ENCODE data around the gene MOB2. TPM values are rescaled to one million over a fixed set of nuclear protein-coding genes. Genes with fewer than 3 reads are reported as not detected.

The MOB2 gene
- total RNA-seq, 2 experiments from 2014 or later = 22.4 to 27.5 TPM

GRCh38 chr11:1470681-1471611 lies 15.6 kb downstream of the MOB2 start:
- ChIA-PET CTCF (ENCODE audit: unreplicated experiment) (no interaction called here), POLR2A (no interaction called here)

GRCh38 chr11:1469911-1470680 lies 16.5 kb downstream of the MOB2 start:
- no peak for TF ChIP-seq CTCF (conservative IDR thresholded peaks at IDR 0.05; ENCODE audit: low read length)
- no peak for TF ChIP-seq EZH2phosphoT487 (IDR thresholded peaks at IDR 0.05; ENCODE audit: borderline replicate concordance, low read depth, low read length)
- no TSS peak for BruUV-seq (replicated peaks)
- no peaks in the 10 kb centered on the region for H3K36me3 ChIP-seq (ENCODE audit: insufficient read depth, low read length)
- no peak for DNase-seq (ENCODE audit: low spot score)
- intact Hi-C loops (cut with micrococcal nuclease; ENCODE audit: unreplicated experiment) = no loop called here
- H3K4me2 ChIP-seq (ENCODE audit: low read length) = no peak overlapping the region
- H3K9me2 ChIP-seq (ENCODE audit: insufficient read depth, low read length) = no peaks in the 10 kb centered on the region
- no peak overlapping the region for H2AFZ ChIP-seq (ENCODE audit: low read length)
- H4K20me1 ChIP-seq (ENCODE audit: insufficient read depth, low read length) = no peaks in the 10 kb centered on the region
- ChIA-PET POLR2A (no interaction called here), CTCF (ENCODE audit: unreplicated experiment) (no interaction called here)
- H3K9me3 ChIP-seq (ENCODE audit: low read length) = no peaks in the 10 kb centered on the region
- no peak overlapping the region for H3K4me3 ChIP-seq (ENCODE audit: low read depth, low read length, poor library complexity, severe bottlenecking)
- no peaks in the 10 kb centered on the region for H3K79me2 ChIP-seq (ENCODE audit: insufficient read depth, low read depth, low read length)
- H3K4me1 ChIP-seq (ENCODE audit: insufficient read depth, low read length, poor library complexity, severe bottlenecking) = no peaks in the 10 kb centered on the region
- H3K27ac ChIP-seq (ENCODE audit: low read depth, low read length, poor library complexity, severe bottlenecking) = no peak overlapping the region

More at GRCh38 chr11:1470681-1471611, 15.6 kb downstream of the MOB2 start:
- Histone ChIP-seq H3K4me2 (ENCODE audit: low read length) (no peak overlapping the region), H3K79me2 (ENCODE audit: insufficient read depth, low read depth, low read length) (no peaks in the 10 kb centered on the region), H3K4me3 (ENCODE audit: low read depth, low read length, poor library complexity, severe bottlenecking) (no peak overlapping the region), H3K4me1 (ENCODE audit: insufficient read depth, low read length, poor library complexity, severe bottlenecking) (no peaks in the 10 kb centered on the region), H3K36me3 (ENCODE audit: insufficient read depth, low read length) (no peaks in the 10 kb centered on the region), H3K27ac (ENCODE audit: low read depth, low read length, poor library complexity, severe bottlenecking) (no peak overlapping the region), H4K20me1 (ENCODE audit: insufficient read depth, low read length) (no peaks in the 10 kb centered on the region), H3K9me2 (ENCODE audit: insufficient read depth, low read length) (no peaks in the 10 kb centered on the region), H2AFZ (ENCODE audit: low read length) (no peak overlapping the region), H3K9me3 (ENCODE audit: low read length) (no peaks in the 10 kb centered on the region)
- no peak for DNase-seq (ENCODE audit: low spot score)
- BruUV-seq (replicated peaks) = no TSS peak
- intact Hi-C loops (cut with micrococcal nuclease; ENCODE audit: unreplicated experiment) = no loop called here
- TF ChIP-seq EZH2phosphoT487 (IDR thresholded peaks at IDR 0.05; ENCODE audit: borderline replicate concordance, low read depth, low read length) = no peak

- intact Hi-C loops (cut with micrococcal nuclease; ENCODE audit: unreplicated experiment) = no loop called here
- Histone ChIP-seq H3K79me2 (ENCODE audit: insufficient read depth, low read depth, low read length) (no peaks in the 10 kb centered on the region), H2AFZ (ENCODE audit: low read length) (no peak overlapping the region), H3K27ac (ENCODE audit: low read depth, low read length, poor library complexity, severe bottlenecking) (no peak overlapping the region), H3K9me2 (ENCODE audit: insufficient read depth, low read length) (no peaks in the 10 kb centered on the region), H3K9me3 (ENCODE audit: low read length) (no peaks in the 10 kb centered on the region), H4K20me1 (ENCODE audit: insufficient read depth, low read length) (no peaks in the 10 kb centered on the region), H3K4me3 (ENCODE audit: low read depth, low read length, poor library complexity, severe bottlenecking) (no peak overlapping the region), H3K4me1 (ENCODE audit: insufficient read depth, low read length, poor library complexity, severe bottlenecking) (no peaks in the 10 kb centered on the region), H3K4me2 (ENCODE audit: low read length) (no peak overlapping the region), H3K36me3 (ENCODE audit: insufficient read depth, low read length) (no peaks in the 10 kb centered on the region)
- no TSS peak for BruUV-seq (replicated peaks)
- TF ChIP-seq CTCF (conservative IDR thresholded peaks at IDR 0.05; ENCODE audit: low read length) = no peak
- no peak for TF ChIP-seq EZH2phosphoT487 (IDR thresholded peaks at IDR 0.05; ENCODE audit: borderline replicate concordance, low read depth, low read length)
- no peak for DNase-seq (ENCODE audit: low spot score)
- ChIA-PET POLR2A (no interaction called here), CTCF (ENCODE audit: unreplicated experiment) (no interaction called here)
Observed at GRCh38 chr11:1469287-1469910, 17.2 kb downstream of the MOB2 start.
